ENCODE measurements around the gene GPR180.
A peak's percentile ranks its signal among the peaks of the same experiment; 100 is the strongest.

Gene GPR180

GRCh38 chr13:94601446-94602431 is at the start of gene GPR180:
TSS of gene GPR180 (plus strand) at chr13:94601857. CDS start at chr13:94601928, 71 bp downstream.
- peak; percentile 95 for DNase-seq (ENCODE audit: low spot score)

GRCh38 chr13:94552095-94552494 is 49.6 kb upstream of the GPR180 start:
- no peak for DNase-seq (ENCODE audit: low spot score)

- no peak for DNase-seq (ENCODE audit: low spot score)
Observed at GRCh38 chr13:94553766-94554165, 47.9 kb upstream of the GPR180 start.

GRCh38 chr13:94556041-94556440 is 45.6 kb upstream of the GPR180 start:
- DNase-seq (ENCODE audit: low spot score) = no peak

GRCh38 chr13:94556621-94557020 is 45.0 kb upstream of the GPR180 start:
- DNase-seq (ENCODE audit: low spot score) = no peak

- DNase-seq (ENCODE audit: low spot score) = no peak
Observed at GRCh38 chr13:94557684-94558235, 43.9 kb upstream of the GPR180 start.

- no peak for DNase-seq (ENCODE audit: low spot score)
Observed at GRCh38 chr13:94558716-94559115, 42.9 kb upstream of the GPR180 start.

GRCh38 chr13:94559222-94559795 is 42.3 kb upstream of the GPR180 start:
- DNase-seq (ENCODE audit: low spot score) = no peak

- DNase-seq (ENCODE audit: low spot score) = no peak
Observed at GRCh38 chr13:94560116-94560515, 41.5 kb upstream of the GPR180 start.

- no peak for DNase-seq (ENCODE audit: low spot score)
Observed at GRCh38 chr13:94561126-94561525, 40.5 kb upstream of the GPR180 start.

GRCh38 chr13:94567581-94567980 is 34.1 kb upstream of the GPR180 start:
- no peak for DNase-seq (ENCODE audit: low spot score)

- DNase-seq (ENCODE audit: low spot score) = no peak
Observed at GRCh38 chr13:94568443-94568842, 33.2 kb upstream of the GPR180 start.

- no peak for DNase-seq (ENCODE audit: low spot score)
Observed at GRCh38 chr13:94569615-94570014, 32.0 kb upstream of the GPR180 start.

GRCh38 chr13:94579063-94579462 is 22.6 kb upstream of the GPR180 start:
- DNase-seq (ENCODE audit: low spot score) = no peak

- no peak for DNase-seq (ENCODE audit: low spot score)
Observed at GRCh38 chr13:94583926-94584325, 17.7 kb upstream of the GPR180 start.

- no peak for DNase-seq (ENCODE audit: low spot score)
Observed at GRCh38 chr13:94585543-94586101, 16.0 kb upstream of the GPR180 start.

- DNase-seq (ENCODE audit: low spot score) = no peak
Observed at GRCh38 chr13:94586371-94586770, 15.3 kb upstream of the GPR180 start.

GRCh38 chr13:94588541-94588940 is 13.1 kb upstream of the GPR180 start:
- DNase-seq (ENCODE audit: low spot score) = no peak

GRCh38 chr13:94590744-94591143 is 10.9 kb upstream of the GPR180 start:
- DNase-seq (ENCODE audit: low spot score) = no peak

- DNase-seq (ENCODE audit: low spot score) = peak; percentile 46
Observed at GRCh38 chr13:94595001-94595949, 6.4 kb upstream of the GPR180 start.

GRCh38 chr13:94595950-94596574 is 5.6 kb upstream of the GPR180 start, which contains the start of gene TGDS:
TSS of gene TGDS (minus strand) at chr13:94596152. CDS start at chr13:94596136, 16 bp downstream.
- DNase-seq (ENCODE audit: low spot score) = peak; percentile 93

Measured in D341Med (cell line).